Measurements from ENCODE around the gene PSMD1. TPM values are rescaled to one million over a fixed set of nuclear protein-coding genes. Genes with fewer than 3 reads are reported as not detected.

PSMD1 gene
- total RNA-seq, 2 experiments from 2014 or later: 27.9 to 31.3 TPM

DNA sequence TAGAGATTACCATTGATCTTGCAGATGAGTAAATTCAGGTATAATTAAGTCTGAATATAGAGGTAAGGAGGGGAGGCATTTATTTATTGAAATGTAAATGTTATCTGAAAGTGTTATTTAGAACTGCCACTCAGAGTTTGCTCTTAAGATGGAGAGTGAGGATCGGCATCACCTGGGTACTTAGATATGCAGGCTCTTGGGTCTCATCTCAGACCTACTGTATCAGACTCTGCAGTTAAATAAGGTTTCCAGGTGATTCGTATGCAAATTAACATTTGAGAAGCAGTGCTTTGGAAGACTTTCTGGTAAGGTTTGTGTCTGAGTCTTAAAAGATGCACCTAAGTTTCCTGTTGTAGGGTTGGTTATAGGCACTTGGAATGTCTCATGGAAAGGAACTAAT lies 59.0 kb downstream of the PSMD1 start:
- no peak overlapping the region for H3K27ac Mint-ChIP-seq
- DNase-seq: no peak
- peaks cover 39% of the 10 kb centered on the region for H3K4me1 Mint-ChIP-seq (ENCODE audit: low read depth)
- TF ChIP-seq CTCF (IDR thresholded peaks at IDR 0.05): no peak
- H3K9me3 Mint-ChIP-seq: no peaks in the 10 kb centered on the region
- intact Hi-C loops (cut with DNase I, micrococcal nuclease): no loop called here
- no peak overlapping the region for H3K4me3 Mint-ChIP-seq
- Histone ChIP-seq H3K4me3 (ENCODE audit: low read length) (no peak overlapping the region), H3K4me1 (ENCODE audit: insufficient read depth, low read length) (no peaks in the 10 kb centered on the region), H3K36me3 (ENCODE audit: insufficient read depth, low read length) (peaks cover 14% of the 10 kb centered on the region), H3K27ac (ENCODE audit: low read depth in 1 of 2, low read length in 2 of 2) (no peak overlapping the region), H3K9me3 (ENCODE audit: control insufficient read depth in 1 of 2, insufficient read depth in 1 of 2, low read length in 2 of 2) (no peaks in the 10 kb centered on the region), H3K27me3 (ENCODE audit: control insufficient read depth in 1 of 2, insufficient read depth in 2 of 2, low read length in 2 of 2) (no peaks in the 10 kb centered on the region)
- ChIA-PET CTCF (no interaction called here), POLR2A (interaction anchor here (1.1 kb wide), 1 partner anchor 8 kb away, joined by 4 read pairs; no protein-coding TSS in a partner anchor)
- peaks cover 33% of the 10 kb centered on the region for H3K36me3 Mint-ChIP-seq (ENCODE audit: low read depth)
- ATAC-seq (ENCODE audit: poor library complexity): no peak
- H3K27me3 Mint-ChIP-seq: no peaks in the 10 kb centered on the region

- H3K27me3 ChIP-seq (ENCODE audit: control insufficient read depth in 1 of 2, insufficient read depth in 2 of 2, low read length in 2 of 2): no peaks in the 10 kb centered on the region
- H3K4me3 ChIP-seq (ENCODE audit: low read length): no peak overlapping the region
- no peak overlapping the region for H3K27ac ChIP-seq (ENCODE audit: low read depth in 1 of 2, low read length in 2 of 2)
- H3K4me1 Mint-ChIP-seq (ENCODE audit: low read depth): peaks cover 44% of the 10 kb centered on the region
- DNase-seq: no peak
- no peaks in the 10 kb centered on the region for H3K9me3 Mint-ChIP-seq
- H3K36me3 ChIP-seq (ENCODE audit: insufficient read depth, low read length): peaks cover 8% of the 10 kb centered on the region
- TF ChIP-seq CTCF (IDR thresholded peaks at IDR 0.05): no peak
- POLR2A ChIA-PET: no interaction called here
- no peak overlapping the region for H3K4me3 Mint-ChIP-seq
- H3K27ac Mint-ChIP-seq: no peak overlapping the region
- intact Hi-C loops (cut with DNase I, micrococcal nuclease): no loop called here
- H3K9me3 ChIP-seq (ENCODE audit: control insufficient read depth in 1 of 2, insufficient read depth in 1 of 2, low read length in 2 of 2): no peaks in the 10 kb centered on the region
- no peaks in the 10 kb centered on the region for H3K27me3 Mint-ChIP-seq
- H3K36me3 Mint-ChIP-seq (ENCODE audit: low read depth): peaks cover 18% of the 10 kb centered on the region
- CTCF ChIA-PET: no interaction called here
- H3K4me1 ChIP-seq (ENCODE audit: insufficient read depth, low read length): no peaks in the 10 kb centered on the region
- ATAC-seq (ENCODE audit: poor library complexity): no peak
Observed at GRCh38 chr2:231117148-231117547, 60.5 kb downstream of the PSMD1 start.

- Histone ChIP-seq H3K27ac (ENCODE audit: low read depth in 1 of 2, low read length in 2 of 2) (no peak overlapping the region), H3K9me3 (ENCODE audit: control insufficient read depth in 1 of 2, insufficient read depth in 1 of 2, low read length in 2 of 2) (no peaks in the 10 kb centered on the region), H3K27me3 (ENCODE audit: control insufficient read depth in 1 of 2, insufficient read depth in 2 of 2, low read length in 2 of 2) (no peaks in the 10 kb centered on the region), H3K4me1 (ENCODE audit: insufficient read depth, low read length) (no peaks in the 10 kb centered on the region), H3K4me3 (ENCODE audit: low read length) (no peak overlapping the region), H3K36me3 (ENCODE audit: insufficient read depth, low read length) (peaks cover 8% of the 10 kb centered on the region)
- Mint-ChIP-seq H3K4me3 (no peak overlapping the region), H3K27ac (peak overlapping the region; percentile 16), H3K4me1 (ENCODE audit: low read depth) (peaks cover 49% of the 10 kb centered on the region), H3K36me3 (ENCODE audit: low read depth) (peaks cover 12% of the 10 kb centered on the region), H3K27me3 (no peaks in the 10 kb centered on the region), H3K9me3 (no peaks in the 10 kb centered on the region)
- TF ChIP-seq CTCF (IDR thresholded peaks at IDR 0.05): no peak
- CTCF ChIA-PET: no interaction called here
- ATAC-seq (ENCODE audit: poor library complexity) (no peak), DNase-seq (no peak)
- intact Hi-C loops (cut with DNase I, micrococcal nuclease): no loop called here
- POLR2A ChIA-PET: no interaction called here
Observed at GRCh38 chr2:231117922-231118613, 61.4 kb downstream of the PSMD1 start.

Measured in CD4-positive, alpha-beta T cell (primary cell).